MM.1S (cell line): Measurements from ENCODE around the gene TEKTIP1.

Experiments
- DNase-seq: peaks from one replicate; pipeline ENCODE4 v3.0.0-alpha.2; 2015
- H2AFZ ChIP-seq: fragments of 300-600 bp; sonication (generic); 2 replicates; pipeline ENCODE4 v1.6.0; 2016; ENCODE audit warnings: antibody characterized with exemption, low read length
- H3F3A ChIP-seq: fragments of 300-600 bp; sonication (generic); 2 replicates; pipeline ENCODE4 v1.6.1; 2016; ENCODE audit warnings: mild to moderate bottlenecking, antibody characterized with exemption, low read length, moderate library complexity, mixed read lengths; ENCODE audit not compliant: insufficient read depth
- H3K27ac ChIP-seq: fragments of 300-600 bp; sonication (generic); 2 replicates; pipeline ENCODE4 v1.5.1; 2016; ENCODE audit warnings: mild to moderate bottlenecking, low read length
- H3K27me3 ChIP-seq: fragments of 300-600 bp; sonication (generic); replicated peaks from 2 replicates; pipeline ENCODE4 v1.6.0; 2016; ENCODE audit warnings: low read length; ENCODE audit not compliant: insufficient read depth
- H3K36me3 ChIP-seq: fragments of 300-600 bp; sonication (generic); replicated peaks from 2 replicates; pipeline ENCODE4 v1.6.1; 2016; ENCODE audit warnings: mild to moderate bottlenecking, low read length, mixed read lengths; ENCODE audit not compliant: insufficient read depth
- H3K4me1 ChIP-seq: fragments of 300-600 bp; sonication (generic); 2 replicates; pipeline ENCODE4 v1.6.1; 2016; ENCODE audit warnings: low read length, mixed read lengths
- H3K4me2 ChIP-seq: fragments of 300-600 bp; sonication (generic); 2 replicates; pipeline ENCODE4 v1.6.0; 2016; ENCODE audit warnings: low read depth, low read length
- H3K4me3 ChIP-seq: fragments of 300-600 bp; sonication (generic); 2 replicates; pipeline ENCODE4 v1.5.1; 2016; ENCODE audit warnings: low read length, mixed read lengths
- H3K79me2 ChIP-seq: fragments of 300-600 bp; sonication (generic); 2 replicates; pipeline ENCODE4 v1.6.1; 2016; ENCODE audit warnings: mixed run types, low read length, mixed read lengths
- H3K9ac ChIP-seq: fragments of 300-600 bp; sonication (generic); 2 replicates; pipeline ENCODE4 v1.6.1; 2016; ENCODE audit warnings: low read length, mixed read lengths
- H3K9me2 ChIP-seq: fragments of 300-600 bp; sonication (generic); replicated peaks from 2 replicates; pipeline ENCODE4 v1.6.1; 2016; ENCODE audit warnings: mild to moderate bottlenecking, low read length, mixed read lengths; ENCODE audit not compliant: insufficient read depth
- H3K9me3 ChIP-seq: fragments of 300-600 bp; sonication (generic); replicated peaks from 2 replicates; pipeline ENCODE4 v1.6.1; 2016; ENCODE audit warnings: mild to moderate bottlenecking, low read length, mixed read lengths; ENCODE audit not compliant: insufficient read depth
- H4K20me1 ChIP-seq: fragments of 300-600 bp; sonication (generic); 2 replicates; pipeline ENCODE4 v1.6.1; 2016; ENCODE audit warnings: mild to moderate bottlenecking, low read length, moderate library complexity, mixed read lengths; ENCODE audit not compliant: insufficient read depth
- EZH2 ChIP-seq: fragments of 300-600 bp; sonication (generic); optimal IDR thresholded peaks from 2 replicates; pipeline ENCODE3; 2017; ENCODE audit warnings: low read depth, mild to moderate bottlenecking, antibody characterized with exemption, low read length, mixed read lengths
- EZH2phosphoT487 ChIP-seq: fragments of 300-600 bp; sonication (generic); IDR thresholded peaks from 2 replicates; pipeline ENCODE4 v1.6.1; 2018; ENCODE audit warnings: antibody characterized with exemption, low read length
- TF ChIP-seq, protein P1 (sequence below): fragments of 300-600 bp; sonication (generic); IDR thresholded peaks from 2 replicates; pipeline ENCODE4 v1.5.1; 2016; ENCODE audit warnings: antibody characterized with exemption, low read length, mixed read lengths

The TEKTIP1 gene

GRCh38 chr19:3492919-3493318 lies 46.1 kb upstream of the TEKTIP1 start:
- H3F3A ChIP-seq, result no peaks in the 10 kb centered on the region; the same call in 1 of the 2 replicates
- peaks cover 16% of the 10 kb centered on the region for H3K79me2 ChIP-seq
- H3K4me3 ChIP-seq, result no peak overlapping the region
- no peak overlapping the region for H3K27ac ChIP-seq
- TF ChIP-seq, protein P1, sequence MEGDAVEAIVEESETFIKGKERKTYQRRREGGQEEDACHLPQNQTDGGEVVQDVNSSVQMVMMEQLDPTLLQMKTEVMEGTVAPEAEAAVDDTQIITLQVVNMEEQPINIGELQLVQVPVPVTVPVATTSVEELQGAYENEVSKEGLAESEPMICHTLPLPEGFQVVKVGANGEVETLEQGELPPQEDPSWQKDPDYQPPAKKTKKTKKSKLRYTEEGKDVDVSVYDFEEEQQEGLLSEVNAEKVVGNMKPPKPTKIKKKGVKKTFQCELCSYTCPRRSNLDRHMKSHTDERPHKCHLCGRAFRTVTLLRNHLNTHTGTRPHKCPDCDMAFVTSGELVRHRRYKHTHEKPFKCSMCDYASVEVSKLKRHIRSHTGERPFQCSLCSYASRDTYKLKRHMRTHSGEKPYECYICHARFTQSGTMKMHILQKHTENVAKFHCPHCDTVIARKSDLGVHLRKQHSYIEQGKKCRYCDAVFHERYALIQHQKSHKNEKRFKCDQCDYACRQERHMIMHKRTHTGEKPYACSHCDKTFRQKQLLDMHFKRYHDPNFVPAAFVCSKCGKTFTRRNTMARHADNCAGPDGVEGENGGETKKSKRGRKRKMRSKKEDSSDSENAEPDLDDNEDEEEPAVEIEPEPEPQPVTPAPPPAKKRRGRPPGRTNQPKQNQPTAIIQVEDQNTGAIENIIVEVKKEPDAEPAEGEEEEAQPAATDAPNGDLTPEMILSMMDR, result no peak
- TF ChIP-seq EZH2phosphoT487, result no peak
- no peak for TF ChIP-seq EZH2
- H4K20me1 ChIP-seq, result no peaks in the 10 kb centered on the region; the same call in 1 of the 2 replicates
- no peaks in the 10 kb centered on the region for H3K9me3 ChIP-seq
- no peaks in the 10 kb centered on the region for H3K27me3 ChIP-seq
- no peak overlapping the region for H3K9ac ChIP-seq
- H3K36me3 ChIP-seq, result 0 out of 2 replicates have a peak, but pooled peaks cover 3% of the 10 kb centered on the region
- H3K4me2 ChIP-seq, result no peak overlapping the region
- no peaks in the 10 kb centered on the region for H3K4me1 ChIP-seq
- H3K9me2 ChIP-seq, result no peaks in the 10 kb centered on the region
- H2AFZ ChIP-seq, result no peak overlapping the region
- DNase-seq, result no peak

- Histone ChIP-seq H3K4me2 (no peak overlapping the region), H3K27me3 (no peaks in the 10 kb centered on the region), H3K9ac (no peak overlapping the region), H3K9me3 (no peaks in the 10 kb centered on the region), H3K4me1 (no peaks in the 10 kb centered on the region), H3K4me3 (no peak overlapping the region), H4K20me1 (no peaks in the 10 kb centered on the region; the same call in 1 of the 2 replicates), H3K27ac (no peak overlapping the region), H3K79me2 (peaks cover 23% of the 10 kb centered on the region), H3F3A (no peaks in the 10 kb centered on the region), H3K9me2 (no peaks in the 10 kb centered on the region), H2AFZ (no peak overlapping the region), H3K36me3 (0 out of 2 replicates have a peak, but pooled peaks cover 3% of the 10 kb centered on the region)
- no peak for TF ChIP-seq EZH2phosphoT487
- TF ChIP-seq, protein P1, result no peak
- TF ChIP-seq EZH2, result no peak
- DNase-seq, result no peak
Measured at GRCh38 chr19:3493651-3494050, 45.3 kb upstream of the TEKTIP1 start.

DNA sequence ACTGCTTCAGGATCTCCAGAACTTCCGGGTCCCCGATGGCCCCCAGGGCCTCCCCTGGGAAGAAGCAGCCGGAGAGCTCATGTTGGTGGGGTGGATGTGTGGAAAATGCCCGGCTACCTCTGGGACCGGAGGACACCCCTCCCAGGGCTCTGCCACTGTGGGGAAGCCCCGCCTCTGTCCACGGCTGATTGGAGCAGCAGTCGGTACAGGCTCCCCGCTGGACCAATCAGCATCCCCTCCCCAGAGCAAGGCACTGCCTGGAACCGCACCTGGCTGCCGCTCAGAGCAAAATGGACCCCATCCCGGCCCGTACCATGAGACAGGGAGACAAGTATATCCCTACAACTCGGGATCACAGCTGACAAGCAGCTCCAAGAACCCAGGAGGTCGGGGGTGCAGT lies 44.9 kb upstream of the TEKTIP1 start:
- Histone ChIP-seq H3K27ac (no peak overlapping the region), H3K79me2 (peaks cover 27% of the 10 kb centered on the region), H3F3A (no peaks in the 10 kb centered on the region), H3K36me3 (0 out of 2 replicates have a peak, but pooled peaks cover 3% of the 10 kb centered on the region), H3K4me2 (no peak overlapping the region), H3K4me3 (no peak overlapping the region), H4K20me1 (no peaks in the 10 kb centered on the region; the same call in 1 of the 2 replicates), H3K4me1 (0 out of 2 replicates have a peak, but pooled peaks cover 2% of the 10 kb centered on the region), H3K9me3 (no peaks in the 10 kb centered on the region), H3K27me3 (no peaks in the 10 kb centered on the region), H3K9me2 (no peaks in the 10 kb centered on the region), H3K9ac (no peak overlapping the region), H2AFZ (no peak overlapping the region)
- TF ChIP-seq EZH2phosphoT487 (no peak), EZH2 (no peak)
- TF ChIP-seq, protein P1, result no peak
- DNase-seq, result no peak
